Skin epidermis (tissue), 12 donors: ENCODE results near the gene XAF1.
"Not testable (repeated sequence)": the region's sequence is repeated elsewhere in the genome, so short reads cannot be mapped to it uniquely, and the experiment has no call there.

Experiments
- H3K27ac ChIP-seq, 21 experiments: fragments of 200-600 bp; sonication (generic) in 11 of 21; one replicate each; pipeline ENCODE4 v1.5.0; 2020; ENCODE audit warnings: mild to moderate bottlenecking in 3 of 21, inconsistent platforms in 2 of 21, moderate library complexity in 2 of 21
- H3K4me3 ChIP-seq, 7 experiments: fragments of 200-600 bp; sonication (generic) in 2 of 7; one replicate each; pipeline ENCODE4 v1.5.0; 2020; ENCODE audit warnings: inconsistent platforms in 2 of 7, mild to moderate bottlenecking in 2 of 7, moderate library complexity in 1 of 7

Gene XAF1

GRCh38 chr17:6796017-6796886, 40.4 kb downstream of the XAF1 start:
- no peak overlapping the region for H3K27ac ChIP-seq

GRCh38 chr17:6796887-6797490, 41.1 kb downstream of the XAF1 start:
- Histone ChIP-seq H3K4me3 (no peak overlapping the region), H3K27ac (peak overlapping the region in 1 of 21 experiments; percentile 26)

More at GRCh38 chr17:6796017-6796886, 40.4 kb downstream of the XAF1 start:
- no peak overlapping the region for H3K4me3 ChIP-seq

- Histone ChIP-seq H3K4me3 (no peak overlapping the region), H3K27ac (peak overlapping the region in 1 of 21 experiments; percentile 26)
Observed at GRCh38 chr17:6797718-6798351, 42.0 kb downstream of the XAF1 start.

- no peak overlapping the region for H3K27ac ChIP-seq
- H3K4me3 ChIP-seq = no peak overlapping the region
Observed at GRCh38 chr17:6799738-6800137, 43.9 kb downstream of the XAF1 start.

GRCh38 chr17:6800422-6801027, 44.7 kb downstream of the XAF1 start:
- Histone ChIP-seq H3K4me3 (no peak overlapping the region), H3K27ac (no peak overlapping the region)

- Histone ChIP-seq H3K4me3 (no peak overlapping the region), H3K27ac (no peak overlapping the region)
Observed at GRCh38 chr17:6811510-6811909, 55.7 kb downstream of the XAF1 start.

- Histone ChIP-seq H3K4me3 (no peak overlapping the region), H3K27ac (no peak overlapping the region)
Observed at GRCh38 chr17:6812295-6812694, 56.4 kb downstream of the XAF1 start.

GRCh38 chr17:6815775-6816174, 59.9 kb downstream of the XAF1 start:
- H3K27ac ChIP-seq = no peak overlapping the region
- H3K4me3 ChIP-seq = no peak overlapping the region

- not testable (repeated sequence) for H3K27ac ChIP-seq, H3K4me3 ChIP-seq
Observed at GRCh38 chr17:6816368-6816767, 60.5 kb downstream of the XAF1 start.

- H3K27ac ChIP-seq = no peak overlapping the region
Observed at GRCh38 chr17:6818938-6819337, 63.1 kb downstream of the XAF1 start.

GRCh38 chr17:6823011-6823442, 67.2 kb downstream of the XAF1 start:
- Histone ChIP-seq H3K4me3 (no peak overlapping the region), H3K27ac (no peak overlapping the region)

More at GRCh38 chr17:6818938-6819337, 63.1 kb downstream of the XAF1 start:
- H3K4me3 ChIP-seq = no peak overlapping the region
